Effector memory CD8-positive, alpha-beta T cell (primary cell): Measurements from ENCODE around the gene EFHB.
"Not testable (repeated sequence)": the region's sequence is repeated elsewhere in the genome, so short reads cannot be mapped to it uniquely, and the experiment has no call there.

Experiments used
- ATAC-seq: fragments of 150-1000 bp; cut with Tn5 transposase; replicated peaks from 2 replicates; pipeline ENCODE4 v1.10.0; 2021; ENCODE audit warnings: mild to moderate bottlenecking, moderate library complexity
- DNase-seq, 3 experiments: peaks; one replicate each; pipeline ENCODE4 v3.0.0; 2021
- H3K27ac Mint-ChIP-seq, 2 donors: one replicate each; pipeline ENCODE4 v1.8.0; 2022; ENCODE audit warnings: mild to moderate bottlenecking in 2 of 2, mixed read lengths in 2 of 2, moderate library complexity in 2 of 2
- H3K27me3 Mint-ChIP-seq, 2 donors: one replicate each; pipeline ENCODE4 v1.8.0; 2022; ENCODE audit warnings: mixed read lengths in 2 of 2
- H3K36me3 Mint-ChIP-seq: one replicate; pipeline ENCODE4 v1.8.0; 2022; ENCODE audit warnings: mild to moderate bottlenecking, moderate library complexity, mixed read lengths; ENCODE audit not compliant: insufficient read depth
- H3K4me1 Mint-ChIP-seq, 2 donors: one replicate each; pipeline ENCODE4 v1.8.0; 2022; ENCODE audit warnings: low read depth in 2 of 2, mixed read lengths in 2 of 2
- H3K4me3 Mint-ChIP-seq, 2 donors: one replicate each; pipeline ENCODE4 v1.8.0; 2022; ENCODE audit warnings: mild to moderate bottlenecking in 2 of 2, mixed read lengths in 2 of 2, moderate library complexity in 2 of 2
- H3K9me3 Mint-ChIP-seq, 2 donors: one replicate each; pipeline ENCODE4 v1.8.0; 2022; ENCODE audit warnings: mixed read lengths in 2 of 2

Gene EFHB

DNA sequence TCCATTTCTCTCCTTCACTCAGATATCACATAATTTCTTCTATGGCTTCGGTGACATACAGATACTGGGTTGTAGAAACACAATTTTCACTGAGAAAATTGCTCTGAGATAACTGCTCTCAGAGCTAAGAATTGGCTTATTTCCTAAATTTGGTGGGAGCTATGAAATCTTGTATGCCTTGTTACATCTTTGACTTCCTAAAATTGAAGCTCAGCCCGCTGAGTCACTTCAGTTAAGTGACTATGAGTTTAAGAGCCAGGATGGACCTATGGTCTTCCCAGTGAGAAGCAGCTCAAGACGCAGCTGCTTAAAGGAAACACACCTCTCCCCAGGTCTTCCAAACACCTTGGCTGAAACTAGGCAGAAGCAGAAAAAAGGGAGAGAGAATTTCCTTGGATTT is 56.4 kb downstream of the EFHB start:
- H3K9me3 Mint-ChIP-seq: no peaks in the 10 kb centered on the region
- H3K27ac Mint-ChIP-seq: no peak overlapping the region
- ATAC-seq (no peak), DNase-seq (no peak)
- peaks cover 12% of the 10 kb centered on the region in 2 donors for H3K27me3 Mint-ChIP-seq
- H3K4me3 Mint-ChIP-seq: no peak overlapping the region
- H3K36me3 Mint-ChIP-seq: peaks cover 4% of the 10 kb centered on the region
- peaks cover 0 to 3% of the 10 kb centered on the region in 2 donors for H3K4me1 Mint-ChIP-seq

GRCh38 chr3:19866751-19867347 is 67.2 kb downstream of the EFHB start:
- DNase-seq (peak in 2 of 3 experiments; percentile 16 to 21), ATAC-seq (no peak)
- H3K27me3 Mint-ChIP-seq: peaks cover 30 to 32% of the 10 kb centered on the region in 2 donors
- H3K9me3 Mint-ChIP-seq: no peaks in the 10 kb centered on the region
- H3K4me3 Mint-ChIP-seq: no peak overlapping the region
- H3K27ac Mint-ChIP-seq: no peak overlapping the region
- H3K4me1 Mint-ChIP-seq: no peaks in the 10 kb centered on the region
- H3K36me3 Mint-ChIP-seq: no peaks in the 10 kb centered on the region

GRCh38 chr3:19855318-19855717 is 78.7 kb downstream of the EFHB start:
- not testable (repeated sequence) for DNase-seq, H3K4me3 Mint-ChIP-seq, H3K36me3 Mint-ChIP-seq, H3K27ac Mint-ChIP-seq, H3K4me1 Mint-ChIP-seq, ATAC-seq
- Mint-ChIP-seq H3K9me3 (peaks cover 4 to 13% of the 10 kb centered on the region in 2 donors), H3K27me3 (peaks cover 10 to 12% of the 10 kb centered on the region in 2 donors)

GRCh38 chr3:19846609-19847008 is 87.4 kb downstream of the EFHB start:
- H3K4me3 Mint-ChIP-seq, DNase-seq, ATAC-seq, H3K27ac Mint-ChIP-seq, H3K9me3 Mint-ChIP-seq, H3K36me3 Mint-ChIP-seq, H3K4me1 Mint-ChIP-seq: not testable (repeated sequence)
- H3K27me3 Mint-ChIP-seq: peaks cover 29 to 35% of the 10 kb centered on the region in 2 donors
